Heart right ventricle (tissue), 16 donors: ENCODE measurements around the gene CATSPERB. TPM values are rescaled to one million over a fixed set of nuclear protein-coding genes. Genes with fewer than 3 reads are reported as not detected.
"Not testable (repeated sequence)": the region's sequence is repeated elsewhere in the genome, so short reads cannot be mapped to it uniquely, and the experiment has no call there.

Experiments used
- ATAC-seq, 8 donors: fragments of 200-7000 bp; cut with Tn5 transposase; one replicate each; pipeline ENCODE4 v1.9.1; 2020; ENCODE audit warnings: mild to moderate bottlenecking in 8 of 8, moderate library complexity in 8 of 8, moderate number of reproducible peaks in 1 of 8
- DNase-seq, 2 donors: peaks; one replicate each; pipeline ENCODE4 v3.0.0-alpha.2; 2020
- H3K27ac ChIP-seq, 10 donors: fragments of 200-600 bp; sonication (generic) in 2 of 10; one replicate each; pipeline versions ENCODE4 v1.5.0 to v1.8.0; 2020 to 2022; ENCODE audit warnings: mild to moderate bottlenecking in 3 of 10
- H3K27me3 ChIP-seq, 7 donors: fragments of 200-600 bp; one replicate each; pipeline ENCODE4 v1.8.0; 2021 to 2022; ENCODE audit warnings: mild to moderate bottlenecking in 2 of 7
- H3K36me3 ChIP-seq, 9 donors: fragments of 200-600 bp; sonication (generic) in 1 of 9; one replicate each; pipeline versions ENCODE4 v1.5.0 to v1.8.0; 2020 to 2022; ENCODE audit warnings: mild to moderate bottlenecking in 2 of 9
- H3K4me1 ChIP-seq, 9 donors: fragments of 200-600 bp; sonication (generic) in 1 of 9; one replicate each; pipeline versions ENCODE4 v1.5.0 to v1.8.0; 2020 to 2022; ENCODE audit warnings: mild to moderate bottlenecking in 4 of 9
- H3K4me3 ChIP-seq, 10 donors: fragments of 200-600 bp; sonication (generic) in 2 of 10; one replicate each; pipeline versions ENCODE4 v1.5.0 to v1.8.0; 2020 to 2022; ENCODE audit warnings: mild to moderate bottlenecking in 7 of 10, moderate library complexity in 2 of 10
- H3K9me3 ChIP-seq, 11 donors: fragments of 200-600 bp in 10 of 11; sonication (generic) in 2 of 11; one replicate each; pipeline versions ENCODE4 v1.5.0 to v1.8.0; 2013 to 2022; ENCODE audit warnings: mild to moderate bottlenecking in 2 of 11, control low read depth in 1 of 11, moderate library complexity in 1 of 11
- CTCF ChIP-seq, 9 donors: fragments of 200-600 bp; sonication (generic) in 2 of 9; IDR thresholded peaks; one replicate each; pipeline versions ENCODE4 v1.5.0 to v1.8.0; 2021 to 2022; ENCODE audit warnings: antibody characterized with exemption in 9 of 9, mild to moderate bottlenecking in 5 of 9, moderate library complexity in 1 of 9
- WGBS, 2 donors: extraction: QIAGEN DNeasy Blood & Tissue Kit; methylation state at CpG; one replicate each; pipeline ENCODE4 v1.1.7; 2013; ENCODE audit warnings: inconsistent platforms in 1 of 2; 5-methylcytosine and 5-hydroxymethylcytosine counted together
- intact Hi-C, 10 donors: fragments of 100-400 bp; cut with DNase I; formaldehyde crosslinking; loops; one replicate each; pipeline versions ENCODE4 v1.11.1 to v1.14.2; 2022
- polyA plus RNA-seq, 2 donors: library from polyadenylated mRNA; stranded (reverse); fragments of 200-250 nt; gene quantifications; one replicate each; pipeline ENCODE4 v1.2.3, GENCODE V29; 2013
- total RNA-seq, 10 donors: library from RNA; stranded (reverse); fragmentation: NEBNext Ultra II Directional in 3 of 10; extraction: Animal tissue kit (Norgen Biotek cat#: 25700) in 3 of 10; gene quantifications; one replicate each; pipeline versions ENCODE4 v1.2.1 to v1.2.4, GENCODE V29; 2021 to 2023
- donor health status: Arrhythmogenic right ventricular cardiomyopathy.
- donor health status: ischemic (EF 13 %, LVEDD 7.1; RV severe dilation, severe dysfunction).
- donor health status: healthy with polysubstance abuse.
- donor health status: DM: no; HTN: yes; CAD: no.
- donor health status: DM: no; HTN: no; CAD: no.
- donor health status: ischemic (EF 25% LVEDD 6.9; RV normal size, moderate dysfunction).
- donor health status: ischemic (EF 25% LVEDD 5.7; RV mildly dilated, moderate dysfunction).
- donor health status: healthy.
- donor health status: DM: yes; HTN: yes; CAD: no.
- donor health status: Ischemic cardiomyopathy.
- donor health status: ischemic (EF 35%, LVEDD 5.7; RV mildly dilated, moderate dysfunction).
- donor health status: nonischemic (EF 11% LVEDD 7.7; RV severe dilation, severe dysfunction).
- donor health status: DM: yes; HTN: yes; CAD: no.
- donor health status: PGD.
- donor health status: ischemic (EF 29% LVEDD 5.4; RV normal size, mild dysfunction).
- donor health status: nonischemic (EF 23%, LVEDD 6.1; RV moderate dilation, normal function).

Gene CATSPERB
- total and polyA plus RNA-seq, 12 donors = 0.10 to 1.5 (median 0.57) TPM; not detected in 1

GRCh38 chr14:91570021-91570420 is 161.9 kb downstream of the CATSPERB start:
- 29 to 46% methylated on average over 1 of the region's 1 CpG for WGBS, 2 donors

GRCh38 chr14:91569301-91569700 is 162.6 kb downstream of the CATSPERB start:
- H3K36me3 ChIP-seq = no peaks in the 10 kb centered on the region
- DNase-seq (no peak), ATAC-seq (no peak)
- peaks cover 0 to 4% (median 3%) of the 10 kb centered on the region in 9 donors for H3K4me1 ChIP-seq
- intact Hi-C loops = no loop called here
- no peaks in the 10 kb centered on the region for H3K9me3 ChIP-seq
- peaks cover 0 to 31% (median 11%) of the 10 kb centered on the region in 7 donors for H3K27me3 ChIP-seq
- H3K27ac ChIP-seq = no peak overlapping the region
- no peak for TF ChIP-seq CTCF (IDR thresholded peaks at IDR 0.05)
- no peak overlapping the region for H3K4me3 ChIP-seq

More at GRCh38 chr14:91570021-91570420, 161.9 kb downstream of the CATSPERB start:
- no peaks in the 10 kb centered on the region for H3K36me3 ChIP-seq
- H3K27ac ChIP-seq = no peak overlapping the region
- intact Hi-C loops = no loop called here
- ATAC-seq = no peak
- no peak for DNase-seq
- no peak overlapping the region for H3K4me3 ChIP-seq
- H3K27me3 ChIP-seq = peaks cover 0 to 31% (median 16%) of the 10 kb centered on the region in 7 donors
- no peaks in the 10 kb centered on the region for H3K9me3 ChIP-seq
- TF ChIP-seq CTCF (IDR thresholded peaks at IDR 0.05) = no peak
- H3K4me1 ChIP-seq = peaks cover 0 to 9% (median 6%) of the 10 kb centered on the region in 9 donors

GRCh38 chr14:91568626-91569025 is 163.3 kb downstream of the CATSPERB start:
- WGBS, 2 donors = 81 to 85% methylated on average over 4 of the region's 4 CpGs
- no peak for TF ChIP-seq CTCF (IDR thresholded peaks at IDR 0.05)
- intact Hi-C loops = no loop called here
- no peak overlapping the region for H3K27ac ChIP-seq
- no peaks in the 10 kb centered on the region for H3K36me3 ChIP-seq
- H3K27me3 ChIP-seq = peaks cover 0 to 31% (median 4%) of the 10 kb centered on the region in 7 donors
- H3K4me1 ChIP-seq = no peaks in the 10 kb centered on the region
- H3K9me3 ChIP-seq = no peaks in the 10 kb centered on the region
- no peak overlapping the region for H3K4me3 ChIP-seq
- DNase-seq (no peak), ATAC-seq (no peak)

- intact Hi-C loops, H3K4me1 ChIP-seq, H3K27ac ChIP-seq, DNase-seq, H3K4me3 ChIP-seq, H3K36me3 ChIP-seq, ATAC-seq, H3K9me3 ChIP-seq: not testable (repeated sequence)
- 47 to 72% methylated on average over 4 of the region's 4 CpGs for WGBS, 2 donors
- H3K27me3 ChIP-seq = peaks cover 0 to 23% (median 0%) of the 10 kb centered on the region in 7 donors
Measured at GRCh38 chr14:91567827-91568226, 164.1 kb downstream of the CATSPERB start.

GRCh38 chr14:91555531-91555930 is 176.4 kb downstream of the CATSPERB start:
- no peaks in the 10 kb centered on the region for H3K36me3 ChIP-seq
- H3K27ac ChIP-seq = no peak overlapping the region
- intact Hi-C loops = no loop called here
- no peak for TF ChIP-seq CTCF (IDR thresholded peaks at IDR 0.05)
- peaks cover 0 to 7% (median 0%) of the 10 kb centered on the region in 11 donors for H3K9me3 ChIP-seq
- 70 to 78% methylated on average over 2 of the region's 2 CpGs for WGBS, 2 donors
- no peak for DNase-seq
- no peak for ATAC-seq
- H3K27me3 ChIP-seq = peaks cover 0 to 14% (median 6%) of the 10 kb centered on the region in 7 donors
- no peak overlapping the region for H3K4me3 ChIP-seq
- no peaks in the 10 kb centered on the region for H3K4me1 ChIP-seq
